Midbrain (tissue), 1 donor: ENCODE data around the gene SCYGR5.
"Not testable (repeated sequence)": the region's sequence is repeated elsewhere in the genome, so short reads cannot be mapped to it uniquely, and the experiment has no call there.

Experiments used
- DNase-seq: peaks from one replicate; lab custom pipeline; 2025; lab: John Stamatoyannopoulos, UW

The SCYGR5 gene

GRCh38 chr2:227673620-227674019, 7.0 kb downstream of the SCYGR5 start:
- not testable (repeated sequence) for DNase-seq

DNA sequence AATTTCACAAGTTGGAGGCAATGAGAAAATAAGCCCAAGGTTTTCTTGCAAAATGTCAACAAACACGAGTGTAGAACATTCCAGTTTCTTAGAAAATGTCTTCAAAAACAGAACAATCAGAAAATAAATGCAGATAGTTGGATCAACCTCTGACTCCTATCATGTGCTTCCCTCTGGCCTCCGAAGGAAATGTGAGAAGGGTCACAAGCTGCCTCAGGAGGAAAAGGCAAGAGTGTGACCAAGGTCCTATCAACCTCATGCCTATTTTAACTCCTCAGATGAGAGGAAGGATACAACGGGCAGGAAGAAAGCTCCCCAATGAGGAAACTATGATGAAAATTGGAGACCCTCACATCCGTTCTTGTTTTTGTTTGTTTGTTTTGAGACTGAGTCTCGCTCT, 7.9 kb downstream of the SCYGR5 start:
- DNase-seq, result no peak

- DNase-seq, result no peak
Observed at GRCh38 chr2:227677928-227678327, 11.3 kb downstream of the SCYGR5 start.

DNA sequence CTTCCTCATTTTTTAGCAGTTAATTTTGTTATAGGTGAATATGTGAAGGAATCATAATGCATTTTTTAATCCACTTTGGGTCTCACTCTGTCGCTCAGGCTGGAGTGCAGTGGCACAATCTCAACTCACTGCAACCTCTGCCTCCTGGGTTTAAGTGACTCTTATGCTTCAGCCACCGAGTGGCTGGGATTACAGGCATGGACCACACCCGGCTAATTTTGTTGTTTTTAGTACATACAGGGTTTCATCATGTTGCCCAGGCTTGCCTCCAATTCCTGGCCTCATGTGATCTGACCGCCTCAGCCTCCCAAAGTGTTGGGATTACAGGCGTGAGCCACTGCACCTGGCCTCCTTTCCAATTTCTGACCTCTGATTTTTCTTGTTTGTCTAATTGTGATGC, 17.7 kb downstream of the SCYGR5 start:
- DNase-seq, result no peak

DNA sequence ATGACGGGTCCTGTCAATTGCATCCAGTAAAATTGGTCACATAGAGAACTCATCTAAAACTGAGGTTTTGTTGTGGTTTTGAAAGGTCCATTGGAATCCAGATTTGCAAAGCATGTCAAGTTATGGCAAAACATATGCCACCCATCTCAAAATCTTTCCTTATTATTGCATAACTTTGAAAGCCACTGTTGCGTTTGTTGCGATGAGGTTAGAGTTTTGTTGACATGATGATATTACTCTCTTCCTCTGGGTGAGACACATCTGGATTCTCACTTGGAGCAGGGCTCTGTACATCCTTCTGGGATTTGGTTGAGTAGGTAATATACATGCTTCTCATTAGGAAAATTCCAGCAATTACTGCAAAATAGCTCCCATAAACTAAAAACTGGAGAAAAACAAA, 20.6 kb downstream of the SCYGR5 start:
- DNase-seq, result no peak

GRCh38 chr2:227696990-227697679, 30.5 kb downstream of the SCYGR5 start:
- no peak for DNase-seq

DNA sequence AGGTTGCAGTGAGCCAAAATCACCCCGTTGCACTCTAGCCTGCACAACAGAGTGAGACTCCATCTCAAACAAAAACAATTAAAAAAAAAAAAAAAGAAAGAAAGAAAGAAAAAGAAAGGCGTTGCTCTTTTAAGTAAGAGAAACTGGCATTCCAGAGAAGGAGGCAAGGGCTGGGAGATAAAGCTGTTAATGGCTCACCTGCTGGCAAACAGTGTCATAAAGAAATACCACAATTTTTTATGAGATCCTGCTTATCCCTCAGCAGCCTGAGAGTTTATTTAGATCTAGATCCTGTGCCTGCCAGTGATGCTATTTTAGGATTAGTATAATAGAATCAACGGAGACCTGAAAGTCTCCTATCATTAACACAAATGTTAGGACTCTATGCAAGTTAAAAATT, 35.0 kb downstream of the SCYGR5 start:
- no peak for DNase-seq

DNA sequence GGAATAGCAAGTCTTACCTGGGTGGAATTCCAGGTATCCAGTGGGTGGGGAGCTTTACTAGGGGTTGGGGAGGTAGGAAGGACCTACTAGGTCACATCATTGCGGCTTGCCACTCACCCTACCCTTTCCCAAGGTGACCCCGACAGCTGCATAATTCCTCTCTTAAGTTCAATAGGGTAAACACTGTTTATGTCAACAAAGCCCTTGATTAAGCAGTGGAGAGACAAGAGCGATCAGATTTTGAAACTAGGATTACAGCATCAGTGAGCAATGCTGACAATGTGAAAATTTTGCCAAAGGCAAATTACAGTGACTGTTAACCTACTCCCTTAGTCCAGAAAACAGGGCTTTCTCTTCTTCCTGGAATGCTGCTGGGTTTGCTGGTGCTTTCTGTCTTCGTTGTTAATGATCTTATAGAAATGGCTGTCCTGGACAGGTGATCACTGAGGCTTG, 36.7 kb downstream of the SCYGR5 start:
- DNase-seq, result no peak

GRCh38 chr2:227703961-227704360, 37.4 kb downstream of the SCYGR5 start:
- no peak for DNase-seq

DNA sequence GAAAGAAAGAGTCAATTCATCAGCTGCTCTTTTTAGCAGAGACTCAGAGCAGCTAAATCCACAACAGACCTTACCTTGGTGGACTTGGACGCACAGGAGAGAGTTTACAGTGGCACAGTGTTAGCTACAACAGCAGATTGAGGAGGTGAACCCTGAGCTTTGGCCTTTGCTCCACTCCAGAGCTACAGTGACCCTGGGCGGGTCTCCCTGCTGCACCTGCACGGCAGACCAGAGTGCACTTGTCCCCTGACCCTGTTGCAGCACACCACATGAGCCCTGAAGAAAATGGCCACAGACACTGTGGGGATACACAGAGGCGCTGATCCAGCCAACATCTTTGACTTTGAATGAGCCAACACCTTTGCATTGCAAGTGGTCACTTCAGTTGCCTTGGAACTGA, 40.3 kb downstream of the SCYGR5 start:
- no peak for DNase-seq

- no peak for DNase-seq
Observed at GRCh38 chr2:227707390-227707789, 40.8 kb downstream of the SCYGR5 start.

DNA sequence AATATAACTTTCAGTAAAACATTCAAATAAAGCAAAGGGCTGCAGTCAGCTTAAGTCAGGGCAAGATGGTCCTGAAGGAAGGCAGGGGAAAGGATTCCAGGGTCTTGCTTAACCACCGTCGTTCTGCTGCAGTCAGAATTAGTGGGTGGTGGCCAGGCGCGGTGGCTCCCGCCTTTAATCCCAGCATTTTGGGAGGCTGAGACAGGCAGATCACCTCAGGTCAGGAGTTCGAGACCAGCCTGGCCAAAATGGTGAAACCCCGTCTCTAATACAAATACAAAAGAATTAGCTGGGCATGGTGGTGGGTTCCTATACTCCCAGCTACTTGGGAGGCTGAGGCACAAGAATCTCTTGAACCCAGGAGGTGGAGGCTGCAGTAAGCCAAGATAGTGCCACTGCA, 44.4 kb downstream of the SCYGR5 start:
- no peak for DNase-seq

DNA sequence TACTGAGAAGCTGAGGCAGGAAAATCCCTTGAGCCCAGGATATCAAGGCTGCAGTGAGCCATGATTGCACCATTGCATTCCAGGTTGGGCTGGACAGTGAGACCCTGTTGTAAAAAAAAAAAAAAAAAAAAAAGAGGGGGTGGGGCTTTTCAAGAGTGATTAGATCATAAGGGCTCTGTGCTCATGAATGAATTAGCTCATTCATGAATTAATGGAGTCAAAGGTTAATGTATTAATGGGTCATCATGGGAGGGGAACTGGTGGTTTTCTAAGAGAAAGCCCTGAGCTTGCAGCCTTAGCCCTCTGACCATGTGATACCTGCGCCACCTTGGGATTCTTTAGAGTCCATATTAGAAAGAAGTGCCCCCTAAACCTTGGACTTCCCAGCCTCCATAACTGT, 46.7 kb downstream of the SCYGR5 start:
- DNase-seq, result no peak

DNA sequence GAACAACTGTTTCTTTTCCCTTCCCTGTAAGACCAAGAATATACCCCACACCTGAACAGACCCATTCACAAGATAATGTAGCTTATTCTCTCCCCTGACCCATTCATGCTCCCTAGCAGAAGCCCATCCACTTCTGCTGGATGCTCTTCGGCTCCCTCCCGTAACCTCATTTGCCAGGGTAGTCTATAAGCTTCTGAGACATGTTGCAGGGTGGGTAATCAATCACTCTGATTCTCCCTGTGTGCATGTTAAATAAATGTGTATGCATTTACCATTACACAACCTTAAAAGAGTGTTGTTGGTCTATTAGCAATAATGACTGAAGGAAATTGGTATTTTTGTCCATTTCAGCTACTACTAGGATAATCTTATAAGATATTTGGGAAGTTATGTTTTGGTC, 49.9 kb downstream of the SCYGR5 start:
- no peak for DNase-seq
